NCI-H1417 treated with DMSO at 0.1 percent for 48 hours (cell line): Measurements from ENCODE around the gene ZNF727.
"Not testable (repeated sequence)": the region's sequence is repeated elsewhere in the genome, so short reads cannot be mapped to it uniquely, and the experiment has no call there.

Experiments used
- DNase-seq: peaks from one replicate; lab custom pipeline; 2025; lab: John Stamatoyannopoulos, UW

The ZNF727 gene

DNA sequence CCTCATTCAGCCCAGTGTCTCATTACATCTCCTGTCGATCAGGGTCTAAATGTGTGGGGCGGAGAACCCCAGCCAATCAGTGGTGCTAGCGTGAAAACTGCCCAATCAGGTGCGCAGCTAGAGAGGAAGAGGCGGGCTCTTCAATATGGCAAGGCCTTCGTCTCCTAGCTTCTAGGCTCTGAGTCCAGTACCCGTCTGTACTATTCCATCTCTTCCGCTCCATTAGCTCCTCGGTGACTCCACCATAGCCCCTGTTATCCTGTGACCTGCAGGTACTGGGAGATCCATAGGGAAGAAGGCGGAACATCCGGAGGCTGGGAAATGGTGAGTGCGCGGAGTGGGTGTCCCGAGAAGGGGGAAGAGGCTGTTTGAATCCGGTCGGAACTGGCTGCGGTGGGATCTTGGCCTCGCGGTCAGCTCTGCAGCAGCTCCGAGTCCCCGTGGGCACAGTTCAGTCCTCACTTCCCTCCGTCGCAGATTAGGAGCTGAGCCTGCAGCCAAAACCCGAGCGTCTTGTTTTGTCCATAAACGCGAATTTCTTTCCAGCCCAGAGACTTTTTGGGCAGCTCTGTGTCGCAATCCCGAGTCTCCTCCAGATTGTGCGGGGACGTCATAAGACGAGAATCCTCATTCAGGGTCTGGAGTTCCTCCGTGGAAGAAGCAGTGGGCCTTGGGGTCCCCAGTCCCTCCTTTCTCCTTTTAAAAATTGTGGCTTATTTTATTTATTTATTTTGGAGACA lies at the start of gene ZNF727:
Gene ZNF727, plus strand, starts transcription at position 134 of the 740 bp plus-strand sequence. Its CDS starts 188 bp downstream, at position 322.
- no peak for DNase-seq

GRCh38 chr7:63998549-63998948 lies 46.7 kb upstream of the ZNF727 start, which contains the start of gene ZNF722:
Gene ZNF722 (plus strand): TSS chr7:63998849. CDS start chr7:63998962, 113 bp downstream.
- no peak for DNase-seq

DNA sequence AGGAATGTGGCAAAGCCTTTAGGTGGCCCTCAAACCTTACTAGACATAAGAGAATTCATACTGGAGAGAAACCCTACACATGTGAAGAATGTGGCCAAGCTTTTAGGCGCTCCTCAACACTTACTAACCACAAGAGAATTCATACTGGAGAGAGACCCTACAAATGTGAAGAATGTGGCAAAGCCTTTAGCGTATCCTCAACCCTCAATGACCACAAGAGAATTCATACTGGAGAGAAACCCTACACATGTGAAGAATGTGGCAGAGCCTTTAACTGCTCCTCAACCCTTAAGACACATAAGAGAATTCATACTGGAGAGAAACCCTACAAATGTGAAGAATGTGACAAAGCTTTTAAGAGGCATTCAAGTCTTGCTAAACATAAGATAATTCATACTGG lies 29.7 kb upstream of the ZNF727 start:
- not testable (repeated sequence) for DNase-seq

DNA sequence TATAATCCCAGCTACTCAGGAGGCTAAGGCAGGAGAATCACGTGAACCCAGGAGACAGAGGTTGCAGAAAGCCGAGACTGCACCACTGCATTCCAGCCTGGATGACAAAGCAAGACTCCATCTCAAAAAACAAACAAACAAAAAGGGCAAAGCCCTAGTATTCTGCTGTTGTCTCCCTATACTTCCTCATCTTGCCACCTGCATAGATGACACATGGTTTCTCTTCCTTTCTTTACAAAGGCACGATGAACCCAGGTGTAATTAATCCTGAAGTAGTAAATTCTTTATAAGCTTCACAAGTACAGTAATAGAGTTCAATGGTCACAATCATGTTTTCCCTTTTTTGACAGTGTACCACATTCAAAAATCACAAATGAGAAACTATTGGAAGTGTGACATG lies 9.8 kb upstream of the ZNF727 start:
- no peak for DNase-seq

GRCh38 chr7:64037095-64037494 lies 8.1 kb upstream of the ZNF727 start:
- no peak for DNase-seq

GRCh38 chr7:64046041-64046389 lies 781 bp downstream of the ZNF727 start:
- no peak for DNase-seq

GRCh38 chr7:64077837-64078698 lies 32.8 kb downstream of the ZNF727 start:
- not testable (repeated sequence) for DNase-seq

GRCh38 chr7:64078699-64078994 lies 33.4 kb downstream of the ZNF727 start:
- no peak for DNase-seq

- DNase-seq = no peak
Measured at GRCh38 chr7:64087501-64087900, 42.3 kb downstream of the ZNF727 start.

DNA sequence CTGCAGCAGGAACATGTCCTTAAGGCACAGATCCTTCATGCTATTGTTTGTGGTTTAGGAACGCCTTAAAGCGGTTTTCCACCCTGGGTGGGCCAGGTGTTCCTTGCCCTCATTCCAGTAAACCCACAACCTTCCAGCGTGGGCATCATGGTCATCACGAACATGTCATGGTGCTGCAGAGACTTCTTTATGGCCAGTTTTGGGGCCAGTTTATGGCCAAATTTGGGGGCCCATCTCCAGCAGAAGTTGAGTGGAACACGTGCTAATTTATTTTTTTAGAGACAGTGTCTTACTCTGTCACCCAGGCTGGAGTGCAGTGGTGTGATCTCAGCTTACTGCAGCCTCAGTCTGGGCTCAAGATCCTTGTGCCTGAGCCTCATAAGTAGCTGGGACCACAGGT lies 43.6 kb downstream of the ZNF727 start:
- not testable (repeated sequence) for DNase-seq
